HCT116 (cell line): Measurements from ENCODE around the gene BMF.

Experiments
- CEBPB ChIP-seq: IDR thresholded peaks from 2 replicates; pipeline ENCODE4 v1.6.1; 2012; ENCODE audit warnings: low read depth
- EGR1 ChIP-seq: IDR thresholded peaks from 2 replicates; pipeline ENCODE4 v1.6.1; 2012; ENCODE audit warnings: low read depth
- EZH2 ChIP-seq: fragments of 200-600 bp; sonication (generic); IDR thresholded peaks from 2 replicates; pipeline ENCODE4 v1.6.1; 2017; ENCODE audit warnings: antibody characterized with exemption, mixed run types
- JUND ChIP-seq: IDR thresholded peaks from 2 replicates; pipeline ENCODE4 v1.6.1; 2012
- MAX ChIP-seq: IDR thresholded peaks from 2 replicates; pipeline ENCODE4 v1.6.1; 2012
- POLR2A ChIP-seq: IDR thresholded peaks from 2 replicates; pipeline ENCODE4 v1.7.0; 2011; ENCODE audit warnings: borderline replicate concordance; ENCODE audit not compliant: insufficient read depth, insufficient read length; ENCODE audit errors: extremely low read depth
- POLR2AphosphoS5 ChIP-seq: IDR thresholded peaks from 2 replicates; pipeline ENCODE4 v1.6.1; 2011; ENCODE audit warnings: mild to moderate bottlenecking, low read depth, low read length, moderate library complexity
- SIN3A ChIP-seq: IDR thresholded peaks from 2 replicates; pipeline ENCODE4 v1.6.1; 2012; ENCODE audit warnings: low read depth
- SRF ChIP-seq: IDR thresholded peaks from 2 replicates; pipeline ENCODE4 v1.6.1; 2012; ENCODE audit warnings: low read depth
- TCF7L2 ChIP-seq: IDR thresholded peaks from 2 replicates; pipeline ENCODE4 v1.7.0; 2011; ENCODE audit warnings: borderline replicate concordance, inconsistent platforms; ENCODE audit not compliant: insufficient read depth, insufficient read length; ENCODE audit errors: extremely low read depth
- ZFX ChIP-seq: fragments of 450-650 bp; IDR thresholded peaks from 2 replicates; pipeline ENCODE4 v1.6.1; 2017
- ZNF274 ChIP-seq: fragments of 200-500 bp; sonication (Bioruptor generic); IDR thresholded peaks from 2 replicates; pipeline ENCODE4 v1.6.1; 2014; ENCODE audit warnings: mild to moderate bottlenecking, low read depth, low read length, inconsistent platforms
- TF ChIP-seq, protein P1 (sequence below), 3 experiments: fragments of 200-600 bp in 1 of 3; sonication (generic) in 1 of 3; IDR thresholded peaks in 2 of 3; conservative IDR thresholded peaks in 1 of 3; 2 replicates each; pipeline ENCODE4 v1.5.1; 2012 to 2017; ENCODE audit warnings: low read depth in 2 of 3, low read length in 2 of 3, antibody characterized with exemption in 1 of 3, borderline replicate concordance in 1 of 3, control low read depth in 1 of 3, mild to moderate bottlenecking in 1 of 3, mixed read lengths in 1 of 3, mixed run types in 1 of 3, moderate library complexity in 1 of 3; ENCODE audit not compliant: insufficient read depth in 1 of 3
- TF ChIP-seq, protein P2 (sequence below): IDR thresholded peaks from 2 replicates; pipeline ENCODE4 v1.6.1; 2012; ENCODE audit warnings: low read depth

DNA sequence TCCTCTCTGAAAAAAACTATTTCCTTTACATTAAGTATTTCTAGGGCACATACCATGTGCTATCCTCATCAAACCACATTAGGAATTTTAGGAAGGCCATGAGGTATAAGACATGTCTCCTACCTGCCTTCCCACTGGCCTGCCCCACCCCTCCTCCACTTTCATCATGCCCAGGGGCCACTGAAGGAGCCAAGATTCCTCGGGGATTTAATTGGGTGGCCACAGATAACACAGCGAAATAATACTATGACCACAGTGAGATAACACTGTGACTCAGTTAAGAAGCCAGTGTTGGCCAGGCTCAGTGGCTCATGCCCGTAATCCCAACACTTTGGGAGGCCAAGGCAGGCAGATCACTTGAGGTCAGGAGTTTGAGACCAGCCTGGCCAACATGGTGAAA, 9.8 kb upstream of the BMF start:
- TF ChIP-seq, protein P1, sequence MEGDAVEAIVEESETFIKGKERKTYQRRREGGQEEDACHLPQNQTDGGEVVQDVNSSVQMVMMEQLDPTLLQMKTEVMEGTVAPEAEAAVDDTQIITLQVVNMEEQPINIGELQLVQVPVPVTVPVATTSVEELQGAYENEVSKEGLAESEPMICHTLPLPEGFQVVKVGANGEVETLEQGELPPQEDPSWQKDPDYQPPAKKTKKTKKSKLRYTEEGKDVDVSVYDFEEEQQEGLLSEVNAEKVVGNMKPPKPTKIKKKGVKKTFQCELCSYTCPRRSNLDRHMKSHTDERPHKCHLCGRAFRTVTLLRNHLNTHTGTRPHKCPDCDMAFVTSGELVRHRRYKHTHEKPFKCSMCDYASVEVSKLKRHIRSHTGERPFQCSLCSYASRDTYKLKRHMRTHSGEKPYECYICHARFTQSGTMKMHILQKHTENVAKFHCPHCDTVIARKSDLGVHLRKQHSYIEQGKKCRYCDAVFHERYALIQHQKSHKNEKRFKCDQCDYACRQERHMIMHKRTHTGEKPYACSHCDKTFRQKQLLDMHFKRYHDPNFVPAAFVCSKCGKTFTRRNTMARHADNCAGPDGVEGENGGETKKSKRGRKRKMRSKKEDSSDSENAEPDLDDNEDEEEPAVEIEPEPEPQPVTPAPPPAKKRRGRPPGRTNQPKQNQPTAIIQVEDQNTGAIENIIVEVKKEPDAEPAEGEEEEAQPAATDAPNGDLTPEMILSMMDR (IDR thresholded peaks at IDR 0.05 in 2 of 3, conservative IDR thresholded peaks at IDR 0.05 in 1 of 3; ENCODE audit: borderline replicate concordance in 1 of 3, insufficient read depth in 1 of 3, low read depth in 2 of 3, low read length in 2 of 3), result no peak
- no peak for TF ChIP-seq SIN3A
- no peak for TF ChIP-seq POLR2A
- no peak for TF ChIP-seq JUND
- no peak for TF ChIP-seq MAX
- no peak for TF ChIP-seq POLR2AphosphoS5
- TF ChIP-seq ZFX, result no peak
- TF ChIP-seq, protein P2, sequence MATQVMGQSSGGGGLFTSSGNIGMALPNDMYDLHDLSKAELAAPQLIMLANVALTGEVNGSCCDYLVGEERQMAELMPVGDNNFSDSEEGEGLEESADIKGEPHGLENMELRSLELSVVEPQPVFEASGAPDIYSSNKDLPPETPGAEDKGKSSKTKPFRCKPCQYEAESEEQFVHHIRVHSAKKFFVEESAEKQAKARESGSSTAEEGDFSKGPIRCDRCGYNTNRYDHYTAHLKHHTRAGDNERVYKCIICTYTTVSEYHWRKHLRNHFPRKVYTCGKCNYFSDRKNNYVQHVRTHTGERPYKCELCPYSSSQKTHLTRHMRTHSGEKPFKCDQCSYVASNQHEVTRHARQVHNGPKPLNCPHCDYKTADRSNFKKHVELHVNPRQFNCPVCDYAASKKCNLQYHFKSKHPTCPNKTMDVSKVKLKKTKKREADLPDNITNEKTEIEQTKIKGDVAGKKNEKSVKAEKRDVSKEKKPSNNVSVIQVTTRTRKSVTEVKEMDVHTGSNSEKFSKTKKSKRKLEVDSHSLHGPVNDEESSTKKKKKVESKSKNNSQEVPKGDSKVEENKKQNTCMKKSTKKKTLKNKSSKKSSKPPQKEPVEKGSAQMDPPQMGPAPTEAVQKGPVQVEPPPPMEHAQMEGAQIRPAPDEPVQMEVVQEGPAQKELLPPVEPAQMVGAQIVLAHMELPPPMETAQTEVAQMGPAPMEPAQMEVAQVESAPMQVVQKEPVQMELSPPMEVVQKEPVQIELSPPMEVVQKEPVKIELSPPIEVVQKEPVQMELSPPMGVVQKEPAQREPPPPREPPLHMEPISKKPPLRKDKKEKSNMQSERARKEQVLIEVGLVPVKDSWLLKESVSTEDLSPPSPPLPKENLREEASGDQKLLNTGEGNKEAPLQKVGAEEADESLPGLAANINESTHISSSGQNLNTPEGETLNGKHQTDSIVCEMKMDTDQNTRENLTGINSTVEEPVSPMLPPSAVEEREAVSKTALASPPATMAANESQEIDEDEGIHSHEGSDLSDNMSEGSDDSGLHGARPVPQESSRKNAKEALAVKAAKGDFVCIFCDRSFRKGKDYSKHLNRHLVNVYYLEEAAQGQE, result no peak
- no peak for TF ChIP-seq TCF7L2
- TF ChIP-seq EZH2, result no peak
- no peak for TF ChIP-seq CEBPB
- no peak for TF ChIP-seq EGR1
- TF ChIP-seq ZNF274, result no peak
- TF ChIP-seq SRF, result no peak
